ENCODE measurements around the gene IL19. TPM values are rescaled to one million over a fixed set of nuclear protein-coding genes. Genes with fewer than 3 reads are reported as not detected.
"Not testable (repeated sequence)": the region's sequence is repeated elsewhere in the genome, so short reads cannot be mapped to it uniquely, and the experiment has no call there.

IL19 gene
- total RNA-seq, 1 experiment from 2014 or later = not detected

DNA sequence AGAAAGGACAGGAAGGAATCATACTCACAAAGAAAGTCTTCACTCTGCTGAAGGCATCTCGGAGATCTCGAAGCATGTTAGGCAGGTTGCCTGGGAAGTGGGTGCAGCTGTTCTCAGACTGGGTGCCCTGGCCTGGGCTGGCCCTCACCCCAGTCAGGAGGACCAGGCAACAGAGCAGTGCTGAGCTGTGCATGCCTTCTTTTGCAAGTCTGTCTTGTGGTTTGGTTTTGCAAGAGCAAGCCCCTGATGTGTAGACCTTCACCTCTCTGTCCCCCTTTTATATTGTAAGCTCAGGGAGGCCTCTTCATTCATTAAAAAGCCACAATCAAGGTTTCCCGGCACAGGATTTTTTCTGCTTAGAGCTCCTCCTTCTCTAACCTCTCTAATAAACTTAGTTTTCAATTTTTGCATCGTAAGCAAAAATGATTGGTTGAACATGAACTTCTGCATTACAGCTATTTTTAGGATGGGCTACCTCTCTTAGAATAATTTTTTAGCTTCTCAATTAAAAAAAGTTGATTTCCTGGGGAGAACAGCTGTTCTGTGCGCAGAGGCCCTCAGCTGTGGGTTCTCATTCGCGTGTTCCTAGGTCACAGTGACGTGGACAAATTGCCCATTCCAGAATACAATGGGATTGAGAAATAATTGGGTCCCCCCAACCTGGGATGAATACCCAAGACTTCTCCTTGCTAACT, 1.8 kb downstream of the IL19 start, which contains the start of gene IL10:
Gene IL10 (minus strand): TSS at position 252 of the 695 bp plus-strand sequence. CDS start 59 bp downstream, at position 193.
- DNase-seq (ENCODE audit: low spot score) = no peak

DNA sequence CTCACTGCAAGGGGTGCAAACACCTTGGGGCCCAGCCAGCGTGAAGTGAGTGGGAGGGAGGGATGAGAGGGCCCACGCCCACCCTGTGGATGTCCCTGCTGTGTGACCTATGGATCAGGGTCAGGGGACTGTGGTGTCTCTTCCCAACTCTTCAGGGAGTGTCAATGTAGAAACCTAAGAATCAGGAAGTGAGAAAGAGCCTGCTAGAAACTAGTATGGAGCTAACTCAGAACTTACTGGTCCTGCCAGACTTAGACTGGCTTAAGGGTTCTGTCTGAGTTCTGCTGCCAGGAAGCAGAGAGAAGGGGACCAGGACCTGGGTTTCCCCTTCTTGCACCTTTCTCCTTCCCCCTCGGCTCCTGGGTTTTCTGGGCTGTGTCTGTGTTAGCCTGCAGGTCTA, 3.5 kb downstream of the IL19 start:
- DNase-seq (ENCODE audit: low spot score) = no peak

DNA sequence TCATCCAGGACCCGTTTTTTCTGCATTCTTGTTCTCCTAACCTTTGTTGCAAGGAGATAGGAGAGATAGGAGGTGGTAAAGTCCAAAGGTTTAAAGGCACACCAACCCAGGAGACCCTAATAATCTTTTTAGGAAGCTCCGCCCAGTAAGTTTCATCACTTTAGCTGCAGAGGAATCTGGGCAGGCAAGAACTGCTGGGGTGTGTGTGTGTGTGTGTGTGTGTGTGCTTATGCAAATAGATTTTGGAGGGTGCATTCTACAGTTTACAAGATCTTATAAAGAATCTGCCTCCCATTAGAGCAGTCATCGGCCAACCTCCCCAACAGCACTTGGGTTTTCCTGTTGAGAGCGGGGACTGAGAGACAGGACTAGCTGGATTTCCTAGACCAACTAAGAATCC, 5.7 kb downstream of the IL19 start:
- DNase-seq (ENCODE audit: low spot score) = no peak

DNA sequence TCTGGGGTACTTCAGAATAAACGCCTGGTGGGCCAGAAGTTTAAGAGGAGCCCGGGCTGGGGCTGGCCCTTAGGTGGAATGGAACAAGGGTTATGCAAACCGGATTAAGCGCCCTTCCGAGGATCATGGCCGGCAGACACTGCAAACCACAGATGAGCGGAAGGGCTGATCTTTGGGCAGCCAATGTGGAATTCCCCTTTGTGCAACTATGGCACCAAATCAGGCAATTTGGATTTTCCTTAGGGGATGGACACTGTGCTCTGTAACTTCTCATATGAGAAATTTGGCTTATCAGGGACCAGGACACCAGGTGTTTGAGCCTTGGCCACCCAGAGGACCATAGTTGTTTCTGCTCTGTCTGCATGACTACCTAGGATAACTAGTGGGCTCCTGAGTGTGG, 7.5 kb downstream of the IL19 start:
- no peak for DNase-seq (ENCODE audit: low spot score)

DNA sequence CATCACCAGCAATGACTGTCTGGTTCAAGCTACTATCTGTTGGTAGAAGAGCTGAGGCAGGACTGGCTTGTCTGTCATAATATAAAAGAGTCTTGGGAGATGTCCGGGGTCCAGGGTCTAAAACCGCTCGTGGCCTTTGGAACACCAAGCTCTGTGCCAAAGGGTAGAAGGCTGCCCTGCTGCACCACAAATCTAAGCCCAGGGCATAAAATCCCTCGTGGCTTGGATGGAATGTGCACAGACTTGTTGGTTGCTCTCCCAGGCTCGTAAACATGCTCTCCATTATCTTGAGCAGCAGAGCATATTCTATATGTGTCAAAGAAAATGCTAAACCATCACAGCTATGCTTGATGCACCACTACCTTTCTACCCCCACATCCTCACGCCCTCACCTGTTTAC, 8.3 kb downstream of the IL19 start:
- DNase-seq (ENCODE audit: low spot score) = not testable (repeated sequence)

DNA sequence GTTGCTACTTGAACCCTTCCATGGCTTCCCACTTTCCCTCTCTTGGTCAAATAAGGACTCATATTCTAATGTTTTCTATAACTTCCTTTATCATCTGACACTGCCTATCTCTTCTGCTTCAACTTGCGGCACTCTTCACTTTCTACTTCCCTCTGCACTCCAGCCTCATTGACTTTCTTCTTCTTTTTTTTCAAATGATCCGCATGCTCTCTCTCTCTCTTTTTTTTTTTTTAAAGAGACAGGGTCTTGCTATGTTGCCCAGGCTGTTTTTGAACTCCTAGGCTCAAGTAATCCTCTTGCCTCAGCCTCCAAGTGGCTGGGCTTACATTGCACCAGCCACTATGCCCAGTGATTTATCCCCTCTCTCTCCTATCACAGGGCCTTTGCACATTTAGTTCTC, 9.1 kb downstream of the IL19 start:
- DNase-seq (ENCODE audit: low spot score) = no peak

DNA sequence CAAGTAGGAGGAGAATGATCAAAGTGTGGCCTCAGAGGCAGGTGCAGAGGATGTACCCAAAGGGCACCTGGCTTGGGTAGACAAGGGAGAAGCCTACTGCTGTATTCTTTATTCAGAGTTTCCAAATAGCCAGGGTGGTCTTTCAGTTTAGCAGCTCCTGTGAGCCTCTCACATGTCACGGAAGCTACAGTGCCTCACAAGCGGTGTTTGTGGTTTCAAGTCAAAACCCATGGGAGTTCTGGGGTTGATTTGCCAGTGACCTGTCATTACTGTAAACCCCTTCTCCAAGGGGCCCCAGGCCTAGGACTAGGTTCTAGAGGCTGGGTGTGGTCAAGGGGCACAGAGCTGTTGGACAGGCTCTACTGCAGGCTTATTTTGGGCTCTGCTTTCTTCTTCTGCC, 11.9 kb downstream of the IL19 start:
- DNase-seq (ENCODE audit: low spot score) = no peak

DNA sequence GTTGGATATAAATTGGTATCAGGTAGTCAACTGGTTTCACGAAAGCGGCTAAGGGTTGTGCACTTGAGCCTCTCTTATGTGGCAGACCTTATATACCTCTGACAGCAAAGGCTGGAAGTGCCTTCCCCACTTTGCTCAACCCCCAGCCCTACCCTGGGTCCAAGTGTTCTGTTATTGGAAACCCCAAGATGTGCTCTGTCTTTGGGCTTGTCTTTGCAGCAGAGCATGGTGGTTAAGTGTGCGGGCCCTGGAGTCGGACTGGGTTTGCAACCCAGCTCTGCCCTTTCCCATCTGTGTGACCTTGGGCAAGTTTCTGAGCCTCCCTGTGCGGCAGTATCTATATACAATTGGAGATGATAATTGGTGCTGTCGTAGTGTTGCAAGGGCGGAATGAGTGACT, 12.9 kb downstream of the IL19 start:
- no peak for DNase-seq (ENCODE audit: low spot score)

DNA sequence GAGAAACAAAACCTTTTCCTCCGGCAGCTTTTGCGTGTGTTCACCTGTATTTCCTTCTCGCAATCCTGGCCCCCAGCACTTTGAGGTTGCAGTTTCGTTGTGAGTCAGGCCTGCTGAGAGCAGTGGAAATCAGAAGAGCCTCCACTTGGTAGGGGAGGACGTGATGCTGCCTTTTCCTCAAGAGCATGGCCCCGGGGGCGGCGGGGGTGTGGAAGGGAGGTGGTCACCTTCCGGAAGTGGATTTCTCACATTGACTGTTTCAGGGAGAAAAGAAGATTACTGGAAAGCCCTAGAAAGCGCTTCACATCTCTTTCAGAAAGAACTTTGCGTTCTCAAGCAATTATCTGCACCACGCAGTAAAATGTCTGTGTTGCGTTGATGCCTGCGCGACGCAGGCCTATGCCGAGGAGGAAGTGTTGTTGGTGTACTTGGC, 13.9 kb downstream of the IL19 start:
- no peak for DNase-seq (ENCODE audit: low spot score)

DNA sequence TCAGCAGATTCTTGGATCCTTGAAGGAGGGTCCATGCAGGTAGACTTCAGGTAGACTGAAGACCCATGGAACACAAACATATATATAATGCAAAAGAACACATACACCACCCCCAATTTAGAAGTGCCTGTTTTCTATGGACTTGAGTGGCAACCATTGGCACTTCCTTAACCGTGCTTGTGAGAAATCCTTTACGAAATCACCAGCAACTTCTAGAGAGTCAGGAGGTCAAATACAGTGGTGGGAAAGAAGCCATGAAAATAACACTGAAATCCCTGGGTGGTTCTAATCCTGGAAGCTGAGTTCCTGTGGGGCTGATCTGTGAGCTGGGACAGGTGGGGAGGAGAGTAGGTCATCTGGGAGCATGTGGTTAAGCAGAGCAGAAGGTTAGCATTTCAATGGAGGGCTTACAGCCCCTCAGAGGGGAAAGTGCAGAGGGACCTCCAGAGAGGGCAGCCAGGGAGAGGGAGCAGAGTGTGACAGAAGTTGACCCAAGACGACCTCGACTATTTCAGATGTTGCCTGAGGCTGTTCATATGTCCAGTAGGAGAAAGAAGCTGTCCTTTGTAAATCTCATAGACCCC, 14.7 kb downstream of the IL19 start:
- no peak for DNase-seq (ENCODE audit: low spot score)

DNA sequence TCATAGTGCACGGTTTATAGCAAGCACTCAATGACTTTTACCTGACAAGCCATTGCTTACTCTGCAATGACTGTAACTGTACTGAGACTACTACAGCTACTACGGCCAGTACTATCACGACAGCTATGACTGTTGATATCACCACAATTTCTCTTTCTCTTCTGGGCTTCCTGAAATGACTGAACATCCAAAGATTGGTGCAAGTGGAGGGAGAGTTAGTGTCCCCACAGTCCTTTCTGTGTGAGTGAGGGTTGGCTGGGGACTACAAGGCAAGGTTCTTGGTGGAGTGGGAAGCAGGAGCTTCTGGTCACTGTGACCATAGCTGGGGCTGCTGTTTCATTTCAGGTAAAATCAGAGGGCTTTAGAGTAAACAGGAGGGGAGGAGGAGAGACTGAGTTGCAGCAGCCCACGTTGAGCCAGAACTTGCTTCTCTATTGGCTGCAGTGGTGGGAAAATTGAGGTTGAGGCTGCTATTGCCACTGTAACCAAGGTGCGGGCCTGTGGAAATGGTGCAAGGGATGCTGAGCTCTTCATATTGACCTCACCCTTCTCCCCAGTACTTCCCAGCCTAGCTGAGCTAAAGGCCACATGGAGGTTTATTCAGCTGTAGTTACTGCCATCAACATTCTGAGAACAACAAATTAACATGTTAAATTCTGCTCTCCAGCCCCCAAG, 15.8 kb downstream of the IL19 start:
- no peak for DNase-seq (ENCODE audit: low spot score)

DNA sequence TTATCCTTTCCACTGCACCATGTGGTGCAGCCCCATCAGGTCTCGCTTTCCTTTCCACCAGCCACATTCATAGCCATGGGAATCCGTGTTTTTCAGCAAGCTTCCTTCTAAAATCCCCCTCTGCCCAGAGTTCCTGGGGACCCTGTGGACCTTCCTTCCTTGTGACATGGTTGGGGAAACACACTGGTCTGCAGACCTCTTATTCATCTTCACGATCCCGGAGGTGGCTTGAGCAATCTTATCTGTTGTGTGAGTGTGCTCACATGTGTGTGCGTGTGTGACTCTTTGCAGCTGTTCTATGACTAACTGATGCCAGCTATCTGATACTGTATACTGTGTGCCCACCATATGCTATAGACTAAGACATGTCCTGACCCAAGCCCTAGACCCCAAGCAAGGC, 17.3 kb downstream of the IL19 start:
- DNase-seq (ENCODE audit: low spot score) = no peak

DNA sequence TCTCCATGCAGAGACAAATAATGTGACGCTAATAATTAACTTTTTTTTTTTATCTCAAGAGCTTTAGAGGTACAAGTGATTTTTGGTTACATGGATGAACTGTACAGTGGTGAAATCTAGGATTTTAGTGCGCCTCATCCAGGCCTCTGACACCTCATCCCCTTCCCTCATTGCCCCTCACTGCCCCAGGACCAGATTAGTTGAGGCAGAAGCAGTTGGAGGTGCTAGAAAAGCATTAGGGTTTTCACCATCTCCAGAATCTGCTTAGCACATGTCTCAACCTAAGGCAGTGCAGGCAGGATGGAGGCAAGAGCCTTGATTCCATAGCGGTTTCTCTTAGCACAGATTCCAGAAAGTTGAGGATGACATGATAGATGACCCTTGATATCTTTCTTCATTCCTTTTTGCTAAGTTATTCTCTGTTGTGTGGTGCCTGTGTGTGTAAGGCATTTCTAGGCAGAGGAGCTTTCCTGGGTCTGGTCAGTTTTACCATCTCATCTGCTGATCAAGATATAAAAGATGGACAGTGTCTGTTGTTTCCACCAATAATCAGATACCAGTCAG, 18.0 kb downstream of the IL19 start:
- no peak for DNase-seq (ENCODE audit: low spot score)

DNA sequence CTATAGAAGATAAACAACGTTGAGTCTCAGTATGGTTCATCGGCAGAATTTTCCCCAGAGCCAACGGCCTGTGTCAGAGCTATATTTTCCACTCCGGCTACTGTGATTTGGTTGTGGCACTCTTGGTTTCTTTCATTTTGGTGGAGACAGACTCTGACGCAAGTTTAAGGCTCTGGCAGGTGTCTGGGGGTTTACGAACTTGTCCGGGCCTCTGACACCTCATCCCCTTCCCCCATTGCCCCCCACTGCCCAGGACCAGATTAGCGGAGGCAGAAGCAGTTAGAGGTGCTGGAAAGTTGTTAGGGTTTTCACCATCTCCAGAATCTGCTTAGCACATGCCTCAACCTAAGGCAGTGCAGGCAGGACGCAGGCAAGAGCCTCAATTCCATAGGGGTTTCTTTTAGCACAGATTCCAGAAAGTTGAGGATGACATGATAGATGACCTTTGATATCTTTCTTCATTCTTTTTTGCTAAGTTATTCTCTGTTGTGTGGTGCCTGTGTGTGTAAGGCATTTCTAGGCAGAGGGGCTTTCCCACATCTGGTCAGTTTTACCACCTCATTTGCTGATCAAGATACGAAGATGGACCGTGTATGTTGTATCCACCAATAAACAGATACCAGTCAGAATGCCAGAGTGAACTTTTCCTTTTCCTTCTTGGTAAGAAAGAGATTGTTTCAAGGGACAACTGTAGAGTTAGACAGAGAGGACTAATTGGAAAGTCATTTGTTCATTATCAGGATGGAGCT, 20.1 kb downstream of the IL19 start:
- DNase-seq (ENCODE audit: low spot score) = no peak

DNA sequence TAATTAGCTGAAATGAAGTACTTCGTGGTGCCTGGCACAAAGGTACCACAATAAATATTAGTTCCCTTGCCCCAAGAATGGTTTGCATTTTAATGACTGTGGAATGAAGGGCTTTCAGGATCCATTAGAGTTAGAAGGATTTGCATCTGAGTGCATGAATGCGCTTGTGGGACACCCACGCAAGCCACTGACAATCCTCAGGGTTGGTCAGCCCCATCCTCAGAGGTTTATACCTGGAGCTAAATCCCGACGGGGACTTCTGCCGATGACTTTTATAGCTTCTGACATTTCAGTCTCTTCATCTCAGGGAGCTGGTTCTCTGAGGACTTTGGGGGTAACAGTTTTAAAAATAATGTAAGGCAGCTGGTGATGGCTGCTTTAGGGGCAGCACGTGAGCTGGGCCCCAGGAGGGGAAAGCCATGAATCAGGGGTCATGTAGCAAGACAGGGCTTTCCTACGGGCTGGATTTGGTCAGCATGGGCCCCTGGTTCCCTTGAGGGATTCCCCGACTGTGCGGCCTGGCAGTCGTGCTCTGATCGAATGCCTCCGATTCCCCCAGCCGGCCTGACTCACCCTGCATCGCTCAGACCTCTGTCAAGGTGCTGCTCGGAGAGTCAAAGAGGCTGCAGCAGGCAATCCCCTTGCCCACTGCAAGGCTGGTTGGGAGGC, 22.5 kb downstream of the IL19 start:
- no peak for DNase-seq (ENCODE audit: low spot score)

DNA sequence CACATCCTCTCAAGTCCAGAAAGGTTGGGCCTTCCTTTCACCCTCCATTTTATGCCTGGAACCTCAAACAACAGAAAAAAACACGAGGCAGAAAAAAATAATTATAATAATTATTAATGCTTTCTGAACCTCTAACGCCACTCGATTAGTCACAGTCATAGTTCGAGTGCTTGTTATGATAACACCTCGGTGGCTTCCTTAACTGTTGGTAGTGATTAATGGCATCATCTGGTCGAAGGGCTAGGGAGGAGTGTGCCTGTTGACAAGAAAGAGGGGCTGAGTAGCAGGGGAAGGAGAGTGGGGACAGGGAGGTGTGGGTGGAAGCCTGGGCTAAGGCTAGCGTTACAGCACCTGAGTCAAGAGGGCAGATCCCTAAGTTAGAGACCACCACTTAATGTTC, 23.0 kb downstream of the IL19 start:
- DNase-seq (ENCODE audit: low spot score) = no peak

DNA sequence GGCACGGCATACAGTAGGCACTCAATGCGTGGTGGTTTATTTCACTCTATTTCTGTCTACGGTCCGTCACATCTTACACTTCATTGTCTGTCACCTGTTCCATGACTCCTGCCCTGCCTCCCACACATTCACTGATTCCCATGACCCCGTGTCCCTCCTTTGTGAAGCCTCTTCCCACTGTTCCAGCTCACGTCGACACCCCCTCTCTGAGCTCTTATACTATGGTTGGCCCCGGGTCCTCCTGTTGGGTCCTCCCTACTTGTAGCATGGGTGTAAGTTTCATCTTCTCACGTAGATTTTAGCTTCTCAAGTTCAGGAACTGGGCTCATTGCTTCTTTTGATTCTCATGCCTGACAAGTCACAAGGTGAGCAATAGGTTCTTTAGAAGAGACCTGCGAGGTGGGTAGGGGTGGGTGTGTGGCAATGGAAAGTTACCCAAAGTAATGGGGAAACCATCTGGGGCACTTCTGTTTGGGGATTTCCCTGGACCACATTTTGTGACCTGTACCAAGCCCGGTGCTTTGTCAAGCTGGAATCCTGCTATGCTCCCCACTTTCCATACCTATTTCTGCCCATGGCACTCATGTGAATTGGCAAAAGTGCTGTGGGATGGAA, 23.8 kb downstream of the IL19 start:
- DNase-seq (ENCODE audit: low spot score) = no peak

DNA sequence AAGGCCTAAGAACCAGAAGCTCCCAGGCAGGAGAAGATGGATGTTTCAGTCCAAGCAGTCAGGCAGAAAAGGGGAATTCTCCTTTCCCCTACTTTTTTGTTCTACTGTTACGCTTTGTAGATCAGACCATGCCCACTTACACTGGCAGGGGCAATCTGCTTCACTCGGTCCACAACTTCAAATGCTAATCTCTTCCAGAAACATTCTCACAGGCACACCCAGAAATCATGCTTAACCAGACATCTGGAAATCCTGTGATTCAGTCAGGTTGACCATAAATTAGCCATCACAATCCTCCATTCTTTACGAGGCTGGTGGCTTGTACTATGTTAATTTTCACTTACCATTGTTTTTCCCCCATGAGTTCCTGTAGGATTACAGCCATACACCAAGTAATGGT, 25.5 kb downstream of the IL19 start:
- DNase-seq (ENCODE audit: low spot score) = no peak

DNA sequence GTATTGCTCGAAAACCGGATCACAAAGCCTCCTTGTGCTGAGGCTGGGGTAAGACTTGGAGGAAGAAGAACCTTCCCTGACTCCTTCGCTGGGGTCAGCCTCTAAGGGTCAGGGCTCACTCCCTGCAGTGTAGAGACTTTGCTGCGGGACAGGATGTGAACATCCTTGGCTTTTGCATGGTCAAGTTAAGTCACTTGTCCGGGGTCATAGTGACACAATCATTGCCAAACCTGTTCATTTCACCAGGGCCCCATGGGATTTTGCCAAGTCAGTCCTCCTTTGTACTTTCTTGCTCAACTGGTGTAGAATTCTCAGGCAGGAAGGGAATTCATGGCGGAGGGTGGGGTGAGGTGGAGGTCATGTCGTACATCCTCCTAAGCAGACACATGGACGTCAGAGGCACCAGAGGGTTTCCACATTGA, 26.4 kb downstream of the IL19 start:
- DNase-seq (ENCODE audit: low spot score) = no peak

DNA sequence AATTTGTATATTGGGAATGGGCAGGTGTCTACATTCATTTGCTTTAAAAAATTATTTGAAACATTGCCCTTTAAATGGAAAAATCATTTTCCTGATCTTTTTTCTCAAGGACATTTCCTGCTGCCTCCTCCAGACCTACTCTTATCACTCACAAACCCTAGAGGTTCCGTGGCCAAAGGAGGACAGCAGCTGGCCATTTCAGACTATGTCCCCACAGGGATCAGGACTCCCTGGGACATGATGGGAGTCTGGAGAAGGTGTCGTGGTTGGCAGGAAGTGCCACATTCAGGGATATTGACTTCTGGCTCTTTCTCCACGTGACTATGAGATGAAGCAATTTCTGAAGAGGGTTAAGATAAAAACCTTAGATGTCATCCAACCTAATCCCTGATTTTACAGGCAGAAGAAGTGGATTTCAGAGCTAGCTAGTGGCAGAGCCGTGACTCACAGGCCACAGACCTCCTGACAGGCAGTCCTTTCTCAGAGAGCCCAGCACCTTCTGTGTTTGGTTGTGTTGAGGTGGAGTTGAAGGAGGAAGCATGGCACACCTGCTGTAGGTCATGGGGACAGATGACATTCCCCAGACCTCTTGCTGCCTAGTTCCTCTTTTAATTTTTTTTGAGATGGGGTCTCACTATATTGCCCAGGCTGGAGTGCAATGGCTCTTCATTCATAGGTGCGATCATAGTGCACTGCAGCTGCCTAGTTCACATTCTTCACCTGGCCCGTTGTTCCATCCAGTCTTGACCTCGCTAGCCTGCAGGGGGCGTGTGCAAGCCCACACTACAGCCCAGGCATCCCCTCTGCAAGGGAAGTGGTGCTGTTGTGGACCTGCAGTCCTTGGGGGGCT, 27.2 kb downstream of the IL19 start:
- no peak for DNase-seq (ENCODE audit: low spot score)
